DND-41 (cell line): ENCODE results near the gene HVCN1.

Experiments
- ATAC-seq: fragments of 200-7000 bp; cut with Tn5 transposase; 3 replicates; pipeline ENCODE4 v1.9.1; 2021; ENCODE audit warnings: low read depth; ENCODE audit not compliant: insufficient read depth
- DNase-seq: peaks from one replicate; pipeline ENCODE4 v3.0.0-alpha.2; 2020
- H2AFZ ChIP-seq: 2 replicates; pipeline ENCODE4 v1.6.0; 2012; ENCODE audit warnings: low read depth, low read length
- H3K27ac ChIP-seq: 2 replicates; pipeline ENCODE4 v1.5.1; 2012; ENCODE audit warnings: low read length, inconsistent platforms
- H3K27me3 ChIP-seq: fragments of 200-600 bp; sonication (generic); 2 replicates; pipeline ENCODE4 v1.6.0; 2012; ENCODE audit warnings: low read length, mild to moderate bottlenecking, inconsistent platforms; ENCODE audit not compliant: insufficient read depth, poor library complexity
- H3K36me3 ChIP-seq: 2 replicates; pipeline ENCODE4 v1.5.1; 2012; ENCODE audit warnings: low read length, inconsistent platforms; ENCODE audit not compliant: insufficient read depth
- H3K4me1 ChIP-seq: 2 replicates; pipeline ENCODE4 v1.5.1; 2012; ENCODE audit warnings: mild to moderate bottlenecking, low read length; ENCODE audit not compliant: insufficient read depth
- H3K4me2 ChIP-seq: 2 replicates; pipeline ENCODE4 v1.6.0; 2012; ENCODE audit warnings: mild to moderate bottlenecking, moderate library complexity, low read length, inconsistent platforms; ENCODE audit not compliant: insufficient read depth
- H3K4me3 ChIP-seq, 2 experiments: fragments of 200-600 bp in 1 of 2; shearing (Covaris generic) in 1 of 2; 2 replicates each; pipeline ENCODE4 v1.5.1; 2012 to 2016; ENCODE audit warnings: inconsistent platforms in 2 of 2, low read length in 2 of 2, mild to moderate bottlenecking in 2 of 2, low read depth in 1 of 2, moderate library complexity in 1 of 2
- H3K79me2 ChIP-seq: 2 replicates; pipeline ENCODE4 v1.6.0; 2012; ENCODE audit warnings: low read length, inconsistent platforms; ENCODE audit not compliant: insufficient read depth
- H3K9ac ChIP-seq: 2 replicates; pipeline ENCODE4 v1.6.0; 2012; ENCODE audit warnings: low read depth, mild to moderate bottlenecking, inconsistent platforms, low read length, moderate library complexity
- H3K9me3 ChIP-seq: 2 replicates; pipeline ENCODE4 v1.5.1; 2012; ENCODE audit warnings: low read length, moderate library complexity, mild to moderate bottlenecking, inconsistent platforms; ENCODE audit not compliant: insufficient read depth, severe bottlenecking
- H4K20me1 ChIP-seq: 2 replicates; pipeline ENCODE4 v1.6.0; 2012; ENCODE audit warnings: low read length; ENCODE audit not compliant: insufficient read depth
- CTCF ChIP-seq: IDR thresholded peaks from 2 replicates; pipeline ENCODE4 v1.5.1; 2012; ENCODE audit warnings: borderline replicate concordance, low read length, moderate library complexity, mild to moderate bottlenecking; ENCODE audit not compliant: poor library complexity, severe bottlenecking; ENCODE audit errors: extremely low read depth
- EZH2 ChIP-seq: IDR thresholded peaks from 3 replicates; pipeline ENCODE4 v1.6.1; 2012; ENCODE audit warnings: borderline replicate concordance, low read depth, mild to moderate bottlenecking, moderate library complexity, low read length, inconsistent platforms; ENCODE audit not compliant: severe bottlenecking

The HVCN1 gene

GRCh38 chr12:110704231-110704630 is 15.3 kb upstream of the HVCN1 start:
- H3K79me2 ChIP-seq = no peaks in the 10 kb centered on the region
- H3K9ac ChIP-seq = no peak overlapping the region
- no peaks in the 10 kb centered on the region for H4K20me1 ChIP-seq
- no peaks in the 10 kb centered on the region for H3K9me3 ChIP-seq
- no peaks in the 10 kb centered on the region for H3K36me3 ChIP-seq
- H3K4me3 ChIP-seq = no peak overlapping the region
- DNase-seq (no peak), ATAC-seq (no peak)
- no peaks in the 10 kb centered on the region for H3K4me1 ChIP-seq
- TF ChIP-seq CTCF (no peak), EZH2 (no peak)
- H2AFZ ChIP-seq = no peak overlapping the region
- no peak overlapping the region for H3K27ac ChIP-seq
- no peak overlapping the region for H3K4me2 ChIP-seq
- H3K27me3 ChIP-seq = no peaks in the 10 kb centered on the region

- Histone ChIP-seq H3K4me2 (no peak overlapping the region), H3K9me3 (no peaks in the 10 kb centered on the region), H3K36me3 (no peaks in the 10 kb centered on the region), H4K20me1 (no peaks in the 10 kb centered on the region), H2AFZ (no peak overlapping the region), H3K9ac (no peak overlapping the region), H3K4me1 (no peaks in the 10 kb centered on the region), H3K79me2 (no peaks in the 10 kb centered on the region), H3K27ac (no peak overlapping the region), H3K27me3 (no peaks in the 10 kb centered on the region), H3K4me3 (no peak overlapping the region)
- TF ChIP-seq CTCF (no peak), EZH2 (no peak)
- ATAC-seq = no peak
- no peak for DNase-seq
These were observed 13.2 kb upstream of the HVCN1 start for GRCh38 chr12:110702081-110702480.

GRCh38 chr12:110699591-110700445 is 10.9 kb upstream of the HVCN1 start:
- Histone ChIP-seq H3K79me2 (no peaks in the 10 kb centered on the region), H3K36me3 (no peaks in the 10 kb centered on the region), H3K4me1 (no peaks in the 10 kb centered on the region), H3K27ac (no peak overlapping the region), H3K27me3 (no peaks in the 10 kb centered on the region), H3K9me3 (no peaks in the 10 kb centered on the region), H3K9ac (no peak overlapping the region), H4K20me1 (no peaks in the 10 kb centered on the region), H2AFZ (no peak overlapping the region), H3K4me3 (no peak overlapping the region), H3K4me2 (no peak overlapping the region)
- DNase-seq (no peak), ATAC-seq (no peak)
- TF ChIP-seq EZH2 = no peak
- peak; percentile 17 for TF ChIP-seq CTCF
